H9 (cell line): ENCODE results near the gene OBP2B. TPM values are rescaled to one million over a fixed set of nuclear protein-coding genes. Genes with fewer than 3 reads are reported as not detected.
A peak's percentile ranks its signal among the peaks of the same experiment; 100 is the strongest.

Experiments used
- DNase-seq: peaks from one replicate; pipeline ENCODE4 v3.0.0-alpha.2; 2017
- H2AFZ ChIP-seq: one replicate; pipeline ENCODE4 v1.6.1; 2013; ENCODE audit warnings: mild to moderate bottlenecking, low read length, control low read depth, moderate library complexity
- H2AK5ac ChIP-seq: 2 replicates; pipeline ENCODE4 v1.6.1; 2013; ENCODE audit warnings: low read length, control low read depth, mixed read lengths; ENCODE audit not compliant: insufficient read length
- H2BK120ac ChIP-seq: one replicate; pipeline ENCODE4 v1.6.1; 2013; ENCODE audit warnings: low read depth, mild to moderate bottlenecking, low read length, control low read depth, inconsistent platforms; ENCODE audit not compliant: poor library complexity, severe bottlenecking
- H2BK12ac ChIP-seq: 2 replicates; pipeline ENCODE4 v1.6.1; 2013; ENCODE audit warnings: low read length, control low read depth, mixed read lengths, low read depth; ENCODE audit not compliant: insufficient read length
- H2BK15ac ChIP-seq: 2 replicates; pipeline ENCODE4 v1.6.1; 2013; ENCODE audit warnings: low read depth, low read length, control low read depth
- H2BK20ac ChIP-seq: one replicate; pipeline ENCODE4 v1.6.1; 2013; ENCODE audit warnings: low read depth, mild to moderate bottlenecking, low read length, control low read depth, inconsistent platforms; ENCODE audit not compliant: poor library complexity, severe bottlenecking
- H2BK5ac ChIP-seq: 2 replicates; pipeline ENCODE4 v1.6.1; 2013; ENCODE audit warnings: low read length, control low read depth, mixed read lengths; ENCODE audit not compliant: insufficient read length
- H3K14ac ChIP-seq: 2 replicates; pipeline ENCODE4 v1.6.1; 2013; ENCODE audit warnings: low read length, control low read depth; ENCODE audit not compliant: insufficient read depth
- H3K18ac ChIP-seq: 2 replicates; pipeline ENCODE4 v1.6.1; 2013; ENCODE audit warnings: low read depth, mild to moderate bottlenecking, mixed read lengths, low read length, control low read depth; ENCODE audit not compliant: insufficient read length
- H3K23ac ChIP-seq: 2 replicates; pipeline ENCODE4 v1.6.1; 2013; ENCODE audit warnings: low read length, control low read depth, mixed read lengths, low read depth; ENCODE audit not compliant: insufficient read length
- H3K23me2 ChIP-seq: 2 replicates; pipeline ENCODE4 v1.6.1; 2013; ENCODE audit warnings: low read depth, mild to moderate bottlenecking, mixed read lengths, low read length, control low read depth; ENCODE audit not compliant: insufficient read length, poor library complexity, severe bottlenecking
- H3K27ac ChIP-seq: 2 replicates; pipeline ENCODE4 v1.5.1; 2013; ENCODE audit warnings: low read length, control low read depth, mixed read lengths, low read depth; ENCODE audit not compliant: insufficient read length
- H3K27me3 ChIP-seq: 2 replicates; pipeline ENCODE4 v1.6.1; 2013; ENCODE audit warnings: low read length, control low read depth, inconsistent platforms; ENCODE audit not compliant: insufficient read depth
- H3K4ac ChIP-seq: 2 replicates; pipeline ENCODE4 v1.6.1; 2013; ENCODE audit warnings: low read depth, mild to moderate bottlenecking, control low read depth, inconsistent platforms, low read length, moderate library complexity
- H3K4me1 ChIP-seq: 2 replicates; pipeline ENCODE4 v1.6.1; 2013; ENCODE audit warnings: low read length, control low read depth, inconsistent platforms; ENCODE audit not compliant: insufficient read depth
- H3K4me2 ChIP-seq: 2 replicates; pipeline ENCODE4 v1.6.1; 2013; ENCODE audit warnings: low read length, control low read depth, mixed read lengths; ENCODE audit not compliant: insufficient read length, insufficient read depth
- H3K56ac ChIP-seq: 2 replicates; pipeline ENCODE4 v1.6.1; 2013; ENCODE audit warnings: low read depth, mild to moderate bottlenecking, mixed read lengths, low read length, control low read depth; ENCODE audit not compliant: insufficient read length
- H3K79me1 ChIP-seq: 2 replicates; pipeline ENCODE4 v1.6.1; 2013; ENCODE audit warnings: low read depth, mild to moderate bottlenecking, moderate library complexity, low read length, control low read depth, inconsistent platforms; ENCODE audit not compliant: insufficient read depth, poor library complexity, severe bottlenecking
- H3K79me2 ChIP-seq: 2 replicates; pipeline ENCODE4 v1.6.1; 2013; ENCODE audit warnings: low read length, control low read depth, inconsistent platforms; ENCODE audit not compliant: insufficient read depth
- H3K9ac ChIP-seq: 2 replicates; pipeline ENCODE4 v1.6.1; 2013; ENCODE audit warnings: low read length, control low read depth, mixed read lengths; ENCODE audit not compliant: insufficient read length; ENCODE audit errors: extremely low read depth
- H3K9me3 ChIP-seq: one replicate; pipeline ENCODE4 v1.6.1; 2013; ENCODE audit warnings: low read depth, low read length, inconsistent platforms; ENCODE audit not compliant: control insufficient read depth
- H3T11ph ChIP-seq: one replicate; pipeline ENCODE4 v1.6.1; 2013; ENCODE audit warnings: mild to moderate bottlenecking, low read length, control low read depth, inconsistent platforms
- H4K20me1 ChIP-seq: one replicate; pipeline ENCODE4 v1.6.1; 2013; ENCODE audit not compliant: control insufficient read depth, insufficient read length, insufficient read depth
- H4K5ac ChIP-seq: 2 replicates; pipeline ENCODE4 v1.6.1; 2013; ENCODE audit warnings: low read depth, mild to moderate bottlenecking, mixed read lengths, low read length, control low read depth; ENCODE audit not compliant: insufficient read length
- H4K8ac ChIP-seq: replicated peaks from 2 replicates; pipeline ENCODE4 v1.6.1; 2013; ENCODE audit warnings: low read length, control low read depth, mixed read lengths, low read depth; ENCODE audit not compliant: insufficient read length
- H4K91ac ChIP-seq: 2 replicates; pipeline ENCODE4 v1.6.1; 2013; ENCODE audit warnings: low read depth, mild to moderate bottlenecking, moderate library complexity, mixed read lengths, low read length, control low read depth; ENCODE audit not compliant: insufficient read length
- H3K27ac Mint-ChIP-seq, 3 experiments: 2 replicates in 2 of 3; 3 replicates in 1 of 3; pipeline ENCODE4 v1.8.0; 2020 to 2021; ENCODE audit warnings: mixed read lengths in 3 of 3, mild to moderate bottlenecking in 1 of 3, moderate library complexity in 1 of 3
- H3K27me3 Mint-ChIP-seq: 2 replicates; pipeline ENCODE4 v1.8.0; 2021; ENCODE audit warnings: low read depth, mild to moderate bottlenecking, moderate library complexity, mixed read lengths
- H3K36me3 Mint-ChIP-seq, 3 experiments: 2 replicates in 2 of 3; 3 replicates in 1 of 3; pipeline ENCODE4 v1.8.0; 2020 to 2021; ENCODE audit warnings: low read depth in 3 of 3, mixed read lengths in 3 of 3; ENCODE audit not compliant: insufficient read depth in 1 of 3
- H3K4me1 Mint-ChIP-seq, 2 experiments: 2 replicates each; pipeline ENCODE4 v1.8.0; 2020; ENCODE audit warnings: mixed read lengths in 2 of 2
- H3K4me3 Mint-ChIP-seq, 2 experiments: 2 replicates in 1 of 2; 3 replicates in 1 of 2; pipeline ENCODE4 v1.8.0; 2020 to 2021; ENCODE audit warnings: mild to moderate bottlenecking in 2 of 2, mixed read lengths in 2 of 2, moderate library complexity in 1 of 2
- H3K9me3 Mint-ChIP-seq, 2 experiments: 2 replicates in 1 of 2; 3 replicates in 1 of 2; pipeline ENCODE4 v1.8.0; 2020; ENCODE audit warnings: mild to moderate bottlenecking in 2 of 2, mixed read lengths in 2 of 2, moderate library complexity in 1 of 2
- WGBS: extraction: QIAGEN DNeasy Blood & Tissue Kit; methylation state at CpG from one replicate; pipeline ENCODE4 v1.1.7; 2013; ENCODE audit warnings: missing lambda C conversion rate, low lambda C conversion rate, mixed read lengths; ENCODE audit not compliant: insufficient read length; ENCODE audit errors: extremely low coverage; 5-methylcytosine and 5-hydroxymethylcytosine counted together
- total RNA-seq: library from RNA; stranded (reverse); gene quantifications from 2 replicates; pipeline ENCODE4 v1.2.1, GENCODE V29; 2021
- TF ChIP-seq, protein P1 (sequence below): fragments of 200-600 bp; sonication (generic); conservative IDR thresholded peaks from 3 replicates; pipeline ENCODE4 v1.8.0; 2021; ENCODE audit warnings: antibody characterized with exemption, mild to moderate bottlenecking

OBP2B gene
- total RNA-seq, 1 experiment from 2014 or later = not detected

GRCh38 chr9:133226219-133227171, 17.4 kb upstream of the OBP2B start:
- no peak overlapping the region for H3T11ph ChIP-seq
- H2BK15ac ChIP-seq = no peak overlapping the region
- peaks cover 5 to 8% of the 10 kb centered on the region in 2 experiments; a peak in 4 of 5 replicates for H3K9me3 Mint-ChIP-seq
- no peaks in the 10 kb centered on the region for H3K23me2 ChIP-seq
- peaks cover 0 to 8% of the 10 kb centered on the region in 2 experiments; a peak in 2 of 4 replicates for H3K4me1 Mint-ChIP-seq
- H2BK12ac ChIP-seq = no peak overlapping the region
- no peak overlapping the region for H4K91ac ChIP-seq
- H2BK120ac ChIP-seq = no peak overlapping the region
- peak; percentile 41 for DNase-seq
- no CpG with 5 or more reads among the region's 25 CpGs for WGBS
- no peak overlapping the region for H3K4ac ChIP-seq
- H3K79me1 ChIP-seq = no peaks in the 10 kb centered on the region
- no peak overlapping the region for H3K56ac ChIP-seq
- no peak overlapping the region for H3K9ac ChIP-seq
- H4K8ac ChIP-seq = no peak overlapping the region
- H3K27ac ChIP-seq = no peak overlapping the region
- H3K4me1 ChIP-seq = no peaks in the 10 kb centered on the region
- no peaks in the 10 kb centered on the region for H3K79me2 ChIP-seq
- H4K5ac ChIP-seq = no peak overlapping the region
- H3K27ac Mint-ChIP-seq = no peak overlapping the region
- H3K36me3 Mint-ChIP-seq = no peaks in the 10 kb centered on the region
- H3K23ac ChIP-seq = no peak overlapping the region
- no peak overlapping the region for H2AFZ ChIP-seq
- H3K18ac ChIP-seq = no peak overlapping the region
- H2BK20ac ChIP-seq = no peak overlapping the region
- no peak overlapping the region for H2BK5ac ChIP-seq
- no peaks in the 10 kb centered on the region for H3K27me3 ChIP-seq
- H3K4me2 ChIP-seq = no peak overlapping the region
- no peaks in the 10 kb centered on the region for H4K20me1 ChIP-seq
- H3K4me3 Mint-ChIP-seq = no peak overlapping the region
- peaks cover 70% of the 10 kb centered on the region for H3K27me3 Mint-ChIP-seq
- TF ChIP-seq, protein P1, sequence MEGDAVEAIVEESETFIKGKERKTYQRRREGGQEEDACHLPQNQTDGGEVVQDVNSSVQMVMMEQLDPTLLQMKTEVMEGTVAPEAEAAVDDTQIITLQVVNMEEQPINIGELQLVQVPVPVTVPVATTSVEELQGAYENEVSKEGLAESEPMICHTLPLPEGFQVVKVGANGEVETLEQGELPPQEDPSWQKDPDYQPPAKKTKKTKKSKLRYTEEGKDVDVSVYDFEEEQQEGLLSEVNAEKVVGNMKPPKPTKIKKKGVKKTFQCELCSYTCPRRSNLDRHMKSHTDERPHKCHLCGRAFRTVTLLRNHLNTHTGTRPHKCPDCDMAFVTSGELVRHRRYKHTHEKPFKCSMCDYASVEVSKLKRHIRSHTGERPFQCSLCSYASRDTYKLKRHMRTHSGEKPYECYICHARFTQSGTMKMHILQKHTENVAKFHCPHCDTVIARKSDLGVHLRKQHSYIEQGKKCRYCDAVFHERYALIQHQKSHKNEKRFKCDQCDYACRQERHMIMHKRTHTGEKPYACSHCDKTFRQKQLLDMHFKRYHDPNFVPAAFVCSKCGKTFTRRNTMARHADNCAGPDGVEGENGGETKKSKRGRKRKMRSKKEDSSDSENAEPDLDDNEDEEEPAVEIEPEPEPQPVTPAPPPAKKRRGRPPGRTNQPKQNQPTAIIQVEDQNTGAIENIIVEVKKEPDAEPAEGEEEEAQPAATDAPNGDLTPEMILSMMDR = no peak
- H2AK5ac ChIP-seq = no peak overlapping the region
- H3K14ac ChIP-seq = no peak overlapping the region
- H3K9me3 ChIP-seq = no peaks in the 10 kb centered on the region
